GM12878 (cell line): ENCODE results near the gene NPB. TPM values are rescaled to one million over a fixed set of nuclear protein-coding genes. Genes with fewer than 3 reads are reported as not detected.

Source experiments
- ATAC-seq: fragments of 200-7000 bp; cut with Tn5 transposase; 3 replicates; pipeline ENCODE4 v1.9.1; 2020; ENCODE audit warnings: mild to moderate bottlenecking, moderate library complexity
- BruUV-seq: library from RNA; stranded (reverse); fragments of 400-500 nt; replicated peaks from 2 replicates; lab custom pipeline; 2021; lab: Mats Ljungman, UMichigan
- CTCF ChIA-PET: fragments of 300-600 bp; sonication (Branson Sonifier 250); formaldehyde crosslinking; extraction: SDS; loops from one replicate; lab custom pipeline; 2021; ENCODE audit warnings: inconsistent platforms; lab: Yijun Ruan, JAX
- POLR2A ChIA-PET: fragments of 350-600 bp; formaldehyde crosslinking; extraction: SDS; loops from one replicate; lab custom pipeline; 2021; ENCODE audit warnings: inconsistent platforms; lab: Charles Lee
- RAD21 ChIA-PET: fragments of 300-600 bp; sonication (Branson Sonifier 250); formaldehyde crosslinking; loops from one replicate; lab custom pipeline; 2023; ENCODE audit warnings: antibody characterized with exemption; ENCODE audit not compliant: unreplicated experiment; lab: Charles Lee
- SMC1A ChIA-PET: fragments of 300-600 bp; sonication (Branson Sonifier 250); formaldehyde crosslinking; loops from one replicate; lab custom pipeline; 2023; ENCODE audit not compliant: unreplicated experiment, uncharacterized antibody; lab: Charles Lee
- DNase-seq: peaks from one replicate; pipeline ENCODE4 v3.0.0-alpha.2; 2011; ENCODE audit warnings: low read depth, low spot score
- FAIRE-seq: peaks from 3 replicates; lab custom pipeline; 2011; peaks lifted over from hg19 to GRCh38; lab: Jason Lieb, UNC
- H2AFZ ChIP-seq: 2 replicates; pipeline ENCODE4 v1.6.0; 2011; ENCODE audit warnings: low read depth, low read length, control low read depth; ENCODE audit not compliant: control insufficient read depth
- H3K27ac ChIP-seq: 2 replicates; pipeline ENCODE4 v1.5.1; 2011; ENCODE audit warnings: control low read depth; ENCODE audit not compliant: control insufficient read depth, insufficient read depth
- H3K27me3 ChIP-seq, 2 experiments: replicated peaks in 1 of 2; 2 replicates each; pipeline versions ENCODE4 v1.6.0 to v1.6.1; 2011; ENCODE audit warnings: low read length in 1 of 2; ENCODE audit not compliant: control insufficient read depth in 2 of 2, insufficient read depth in 2 of 2
- H3K36me3 ChIP-seq, 2 experiments: 2 replicates each; pipeline ENCODE4 v1.5.1; 2011; ENCODE audit warnings: low read length in 1 of 2; ENCODE audit not compliant: control insufficient read depth in 2 of 2, insufficient read depth in 2 of 2
- H3K4me1 ChIP-seq: 2 replicates; pipeline ENCODE4 v1.6.1; 2011; ENCODE audit warnings: mild to moderate bottlenecking, low read length, moderate library complexity, mixed read lengths; ENCODE audit not compliant: control insufficient read depth, insufficient read depth
- H3K4me2 ChIP-seq: 2 replicates; pipeline ENCODE4 v1.6.0; 2011; ENCODE audit warnings: control low read depth; ENCODE audit not compliant: control insufficient read depth, insufficient read depth
- H3K4me3 ChIP-seq: fragments of 200-600 bp; sonication (generic); 2 replicates; pipeline ENCODE4 v1.5.1; 2016
- H3K79me2 ChIP-seq: 2 replicates; pipeline ENCODE4 v1.6.0; 2011; ENCODE audit warnings: low read length; ENCODE audit not compliant: control insufficient read depth, insufficient read depth
- H3K9ac ChIP-seq: 2 replicates; pipeline ENCODE4 v1.8.0; 2011; ENCODE audit warnings: low read length, control low read depth, mixed read lengths; ENCODE audit not compliant: control insufficient read depth, insufficient read depth
- H3K9me3 ChIP-seq: replicated peaks from 3 replicates; pipeline ENCODE4 v1.5.1; 2011; ENCODE audit warnings: mild to moderate bottlenecking, low read length; ENCODE audit not compliant: control insufficient read depth, insufficient read depth
- H4K20me1 ChIP-seq: 2 replicates; pipeline ENCODE4 v1.6.0; 2011; ENCODE audit not compliant: control insufficient read depth, insufficient read depth
- EZH2 ChIP-seq: IDR thresholded peaks from 2 replicates; pipeline ENCODE4 v1.6.1; 2012; ENCODE audit warnings: low read depth, mild to moderate bottlenecking, control low read depth, inconsistent platforms, low read length, borderline replicate concordance; ENCODE audit not compliant: control insufficient read depth
- GATAD2B ChIP-seq: fragments of 450-650 bp; conservative IDR thresholded peaks from 2 replicates; pipeline ENCODE4 v1.6.1; 2017; ENCODE audit warnings: low read depth, mild to moderate bottlenecking, moderate library complexity
- NBN ChIP-seq: fragments of 450-650 bp; IDR thresholded peaks from 2 replicates; pipeline ENCODE4 v1.6.1; 2016
- POLR2AphosphoS2 ChIP-seq: IDR thresholded peaks from 2 replicates; pipeline ENCODE4 v1.6.1; 2011; ENCODE audit warnings: low read depth, mild to moderate bottlenecking, low read length, improper control_type of control experiment, moderate library complexity
- SMAD5 ChIP-seq: IDR thresholded peaks from 2 replicates; pipeline ENCODE4 v1.6.1; 2016; ENCODE audit warnings: antibody characterized with exemption, low read depth
- SUZ12 ChIP-seq: fragments of 200-600 bp; sonication (generic); IDR thresholded peaks from one replicate; pipeline ENCODE4 v1.6.1; 2018; ENCODE audit warnings: antibody characterized with exemption, mild to moderate bottlenecking; ENCODE audit not compliant: unreplicated experiment
- YBX1 ChIP-seq: fragments of 450-650 bp; IDR thresholded peaks from 2 replicates; pipeline ENCODE4 v1.6.1; 2016; ENCODE audit warnings: antibody characterized with exemption
- WGBS: methylation state at CpG from one replicate; pipeline ENCODE4 v1.1.6; 2016; ENCODE audit warnings: low lambda C conversion rate; ENCODE audit not compliant: insufficient replicate concordance, insufficient coverage; ENCODE audit errors: missing lambda C conversion rate; 5-methylcytosine and 5-hydroxymethylcytosine counted together
- in situ Hi-C: fragments of 300-500 bp; cut with MboI; formaldehyde crosslinking; loops from 9 replicates; pipeline ENCODE4 v1.14.3; 2018; ENCODE audit warnings: mixed read lengths
- intact Hi-C: fragments of 100-400 bp; cut with micrococcal nuclease; formaldehyde crosslinking; loops from one replicate; pipeline ENCODE4 v1.14.2; 2022; ENCODE audit not compliant: unreplicated experiment
- polyA plus RNA-seq, 11 experiments: library from polyadenylated mRNA; depleted of rRNA in 4 of 11; unstranded in 6 of 11; stranded (reverse) in 5 of 11; fragments of >200 nt; fragmentation: Nextera tagmentation in 4 of 11; fragmentation: Illumina TruSeq in 1 of 11; extraction: Ambion mirVana in 4 of 11; extraction: Trizol in 1 of 11; gene quantifications; 1 replicate in 1 of 11; 2 replicates in 10 of 11; pipeline versions ENCODE4 v1.2.1 to v1.2.3, GENCODE V29; 2011 to 2016; ENCODE audit warnings: inconsistent platforms in 2 of 11, missing spikeins in 2 of 11, low read depth in 1 of 11
- total RNA-seq, 4 experiments: library from RNA; depleted of rRNA in 3 of 4; stranded (reverse); fragments of >200 nt in 3 of 4; fragmentation: Illumina TruSeq in 1 of 4; extraction: Trizol in 1 of 4; gene quantifications; 2 replicates each; pipeline versions ENCODE4 v1.2.1 to v1.2.3, GENCODE V29; 2013 to 2021
- TF ChIP-seq, protein P1 (sequence below): fragments of 450-650 bp; formaldehyde crosslinking; IDR thresholded peaks from 2 replicates; pipeline ENCODE4 v1.5.0; 2022; ENCODE audit warnings: mild to moderate bottlenecking, missing genetic modification characterization
- TF ChIP-seq, protein P2 (sequence below): fragments of 450-650 bp; IDR thresholded peaks from 2 replicates; pipeline ENCODE4 v1.6.1; 2017; ENCODE audit warnings: mild to moderate bottlenecking, moderate library complexity

Gene NPB
- total and polyA plus RNA-seq, 10 of the 15 experiments (the other 5 are each of a cell fraction or from before 2014, with no cell fraction given) = 0.03 to 0.40 (median 0.15) TPM; not detected in 2

DNA sequence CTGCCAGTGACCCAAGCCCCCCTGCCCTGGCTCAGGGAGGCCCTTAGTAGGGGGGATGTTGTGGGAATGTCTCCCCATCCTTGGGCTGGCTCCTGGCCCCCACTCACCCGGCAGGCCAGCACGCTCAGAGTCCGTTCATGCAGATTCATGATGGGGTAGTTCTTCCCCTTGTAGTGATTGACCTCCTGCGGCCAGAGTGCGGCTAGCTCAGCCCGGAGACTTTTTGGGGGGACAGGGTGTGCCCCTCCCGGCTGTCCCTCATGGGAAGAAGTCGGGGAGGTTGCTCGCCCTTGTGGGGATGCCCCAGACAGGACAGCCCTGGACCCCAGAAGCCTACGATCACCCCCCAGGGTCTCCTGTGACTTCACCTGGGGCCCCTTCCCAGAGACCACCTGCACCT lies 4.0 kb downstream of the NPB start:
- FAIRE-seq = no peak
- RAD21 ChIA-PET = no interaction called here
- peaks cover 0 to 2% of the 10 kb centered on the region in 2 experiments; a peak in 3 of 4 replicates for H3K36me3 ChIP-seq
- POLR2A ChIA-PET = interaction anchor here (0.6 kb wide), 1 partner anchor 18 kb away, joined by 3 read pairs; no protein-coding TSS in a partner anchor
- no peak for DNase-seq
- CTCF ChIA-PET = interaction anchor here (0.5 kb wide), 1 partner anchor 51 kb away, joined by 4 read pairs; no protein-coding TSS in a partner anchor
- H3K4me1 ChIP-seq = peaks cover 5% of the 10 kb centered on the region; the same call in 1 of the 2 replicates
- H3K9ac ChIP-seq = no peak overlapping the region
- peaks cover 13% of the 10 kb centered on the region for H3K79me2 ChIP-seq
- in situ Hi-C loops = no loop called here
- no peak overlapping the region for H2AFZ ChIP-seq
- no peak overlapping the region for H3K27ac ChIP-seq
- intact Hi-C loops = no loop called here
- H3K9me3 ChIP-seq = no peaks in the 10 kb centered on the region
- ATAC-seq = no peak
- WGBS = 100% methylated on average over 10 of the region's 10 CpGs
- H4K20me1 ChIP-seq = no peaks in the 10 kb centered on the region
- SMC1A ChIA-PET = no interaction called here
- H3K4me3 ChIP-seq = no peak overlapping the region
- no peak for TF ChIP-seq SUZ12
- no peak for TF ChIP-seq NBN
- no peak for TF ChIP-seq SMAD5
- TF ChIP-seq YBX1 = no peak
- TF ChIP-seq, protein P1, sequence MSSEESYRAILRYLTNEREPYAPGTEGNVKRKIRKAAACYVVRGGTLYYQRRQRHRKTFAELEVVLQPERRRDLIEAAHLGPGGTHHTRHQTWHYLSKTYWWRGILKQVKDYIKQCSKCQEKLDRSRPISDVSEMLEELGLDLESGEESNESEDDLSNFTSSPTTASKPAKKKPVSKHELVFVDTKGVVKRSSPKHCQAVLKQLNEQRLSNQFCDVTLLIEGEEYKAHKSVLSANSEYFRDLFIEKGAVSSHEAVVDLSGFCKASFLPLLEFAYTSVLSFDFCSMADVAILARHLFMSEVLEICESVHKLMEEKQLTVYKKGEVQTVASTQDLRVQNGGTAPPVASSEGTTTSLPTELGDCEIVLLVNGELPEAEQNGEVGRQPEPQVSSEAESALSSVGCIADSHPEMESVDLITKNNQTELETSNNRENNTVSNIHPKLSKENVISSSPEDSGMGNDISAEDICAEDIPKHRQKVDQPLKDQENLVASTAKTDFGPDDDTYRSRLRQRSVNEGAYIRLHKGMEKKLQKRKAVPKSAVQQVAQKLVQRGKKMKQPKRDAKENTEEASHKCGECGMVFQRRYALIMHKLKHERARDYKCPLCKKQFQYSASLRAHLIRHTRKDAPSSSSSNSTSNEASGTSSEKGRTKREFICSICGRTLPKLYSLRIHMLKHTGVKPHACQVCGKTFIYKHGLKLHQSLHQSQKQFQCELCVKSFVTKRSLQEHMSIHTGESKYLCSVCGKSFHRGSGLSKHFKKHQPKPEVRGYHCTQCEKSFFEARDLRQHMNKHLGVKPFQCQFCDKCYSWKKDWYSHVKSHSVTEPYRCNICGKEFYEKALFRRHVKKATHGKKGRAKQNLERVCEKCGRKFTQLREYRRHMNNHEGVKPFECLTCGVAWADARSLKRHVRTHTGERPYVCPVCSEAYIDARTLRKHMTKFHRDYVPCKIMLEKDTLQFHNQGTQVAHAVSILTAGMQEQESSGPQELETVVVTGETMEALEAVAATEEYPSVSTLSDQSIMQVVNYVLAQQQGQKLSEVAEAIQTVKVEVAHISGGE (CRISPR knock-in tag) = no peak
- no peak for TF ChIP-seq EZH2
- TF ChIP-seq, protein P2, sequence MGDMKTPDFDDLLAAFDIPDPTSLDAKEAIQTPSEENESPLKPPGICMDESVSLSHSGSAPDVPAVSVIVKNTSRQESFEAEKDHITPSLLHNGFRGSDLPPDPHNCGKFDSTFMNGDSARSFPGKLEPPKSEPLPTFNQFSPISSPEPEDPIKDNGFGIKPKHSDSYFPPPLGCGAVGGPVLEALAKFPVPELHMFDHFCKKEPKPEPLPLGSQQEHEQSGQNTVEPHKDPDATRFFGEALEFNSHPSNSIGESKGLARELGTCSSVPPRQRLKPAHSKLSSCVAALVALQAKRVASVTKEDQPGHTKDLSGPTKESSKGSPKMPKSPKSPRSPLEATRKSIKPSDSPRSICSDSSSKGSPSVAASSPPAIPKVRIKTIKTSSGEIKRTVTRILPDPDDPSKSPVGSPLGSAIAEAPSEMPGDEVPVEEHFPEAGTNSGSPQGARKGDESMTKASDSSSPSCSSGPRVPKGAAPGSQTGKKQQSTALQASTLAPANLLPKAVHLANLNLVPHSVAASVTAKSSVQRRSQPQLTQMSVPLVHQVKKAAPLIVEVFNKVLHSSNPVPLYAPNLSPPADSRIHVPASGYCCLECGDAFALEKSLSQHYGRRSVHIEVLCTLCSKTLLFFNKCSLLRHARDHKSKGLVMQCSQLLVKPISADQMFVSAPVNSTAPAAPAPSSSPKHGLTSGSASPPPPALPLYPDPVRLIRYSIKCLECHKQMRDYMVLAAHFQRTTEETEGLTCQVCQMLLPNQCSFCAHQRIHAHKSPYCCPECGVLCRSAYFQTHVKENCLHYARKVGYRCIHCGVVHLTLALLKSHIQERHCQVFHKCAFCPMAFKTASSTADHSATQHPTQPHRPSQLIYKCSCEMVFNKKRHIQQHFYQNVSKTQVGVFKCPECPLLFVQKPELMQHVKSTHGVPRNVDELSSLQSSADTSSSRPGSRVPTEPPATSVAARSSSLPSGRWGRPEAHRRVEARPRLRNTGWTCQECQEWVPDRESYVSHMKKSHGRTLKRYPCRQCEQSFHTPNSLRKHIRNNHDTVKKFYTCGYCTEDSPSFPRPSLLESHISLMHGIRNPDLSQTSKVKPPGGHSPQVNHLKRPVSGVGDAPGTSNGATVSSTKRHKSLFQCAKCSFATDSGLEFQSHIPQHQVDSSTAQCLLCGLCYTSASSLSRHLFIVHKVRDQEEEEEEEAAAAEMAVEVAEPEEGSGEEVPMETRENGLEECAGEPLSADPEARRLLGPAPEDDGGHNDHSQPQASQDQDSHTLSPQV = no peak
- TF ChIP-seq GATAD2B = no peak
- TF ChIP-seq POLR2AphosphoS2 = no peak
- H3K4me2 ChIP-seq = no peak overlapping the region
- BruUV-seq = no TSS peak
- no peaks in the 10 kb centered on the region; a peak in 1 of 4 replicates for H3K27me3 ChIP-seq
